Islet of Langerhans (tissue), 1 donor: ENCODE measurements around the gene MYADML2.
"Not testable (repeated sequence)": the region's sequence is repeated elsewhere in the genome, so short reads cannot be mapped to it uniquely, and the experiment has no call there.

Source experiments
- FAIRE-seq: peaks from one replicate; lab custom pipeline; 2011; peaks lifted over from hg19 to GRCh38; lab: Jason Lieb, UNC

The MYADML2 gene

GRCh38 chr17:81923302-81924260, 23.5 kb downstream of the MYADML2 start:
- FAIRE-seq = no peak

GRCh38 chr17:81922566-81923301, 24.3 kb downstream of the MYADML2 start:
- FAIRE-seq = no peak

GRCh38 chr17:81921996-81922565, 25.0 kb downstream of the MYADML2 start:
- FAIRE-seq = no peak

GRCh38 chr17:81921537-81921862, 25.5 kb downstream of the MYADML2 start:
- no peak for FAIRE-seq

GRCh38 chr17:81920612-81921536, 26.2 kb downstream of the MYADML2 start:
- no peak for FAIRE-seq

- no peak for FAIRE-seq
Measured at GRCh38 chr17:81918832-81919545, 28.0 kb downstream of the MYADML2 start.

- not testable (repeated sequence) for FAIRE-seq
Measured at GRCh38 chr17:81918333-81918669, 28.7 kb downstream of the MYADML2 start.

- FAIRE-seq = no peak
Measured at GRCh38 chr17:81917565-81918332, 29.3 kb downstream of the MYADML2 start, which contains the start of gene SIRT7. Gene SIRT7, minus strand, starts transcription at chr17:81918176. Its CDS starts 45 bp downstream, at chr17:81918131.

GRCh38 chr17:81916234-81917001, 30.6 kb downstream of the MYADML2 start:
- FAIRE-seq = no peak

- FAIRE-seq = no peak
Measured at GRCh38 chr17:81915331-81915730, 31.7 kb downstream of the MYADML2 start.

- FAIRE-seq = no peak
Measured at GRCh38 chr17:81914103-81914850, 32.8 kb downstream of the MYADML2 start.

GRCh38 chr17:81913394-81914102, 33.5 kb downstream of the MYADML2 start:
- no peak for FAIRE-seq

GRCh38 chr17:81912441-81913309, 34.4 kb downstream of the MYADML2 start:
- FAIRE-seq = no peak

- no peak for FAIRE-seq
Measured at GRCh38 chr17:81911969-81912368, 35.1 kb downstream of the MYADML2 start.

- FAIRE-seq = no peak
Measured at GRCh38 chr17:81911277-81911961, 35.6 kb downstream of the MYADML2 start, which contains the start of gene PCYT2. Gene PCYT2, minus strand, starts transcription at chr17:81911399. Its CDS starts 44 bp downstream, at chr17:81911355.

GRCh38 chr17:81910840-81911276, 36.2 kb downstream of the MYADML2 start:
- no peak for FAIRE-seq
